OCI-LY3 (cell line): Measurements from ENCODE around the gene FAM3A.

Experiments
- CTCF ChIP-seq: fragments of 200-600, 300-600 bp; sonication (generic); IDR thresholded peaks from 2 replicates; pipeline ENCODE4 v1.5.1; 2014; ENCODE audit warnings: antibody characterized with exemption, low read length, low read depth
- EZH2phosphoT487 ChIP-seq: fragments of 200-600 bp; shearing (Covaris generic); IDR thresholded peaks from 2 replicates; pipeline ENCODE4 v1.6.1; 2018; ENCODE audit warnings: antibody characterized with exemption, mixed run types, low read depth

- TF ChIP-seq CTCF (no peak), EZH2phosphoT487 (no peak)
Observed at GRCh38 chrX:154478728-154479622, 37.1 kb downstream of the FAM3A start, which contains the start of gene LAGE3.
